Spleen (tissue), 7 donors: Measurements from ENCODE around the gene PDE2A.

Source experiments
- POLR2A ChIP-seq, 3 donors: fragments of 450-650 bp; IDR thresholded peaks; one replicate each; pipeline ENCODE4 v1.5.1; 2017; ENCODE audit warnings: antibody characterized with exemption in 3 of 3, mild to moderate bottlenecking in 1 of 3
- TF ChIP-seq, protein P1 (sequence below), 11 experiments: fragments of 200-600 bp in 7 of 11; fragments of 450-650 bp in 4 of 11; sonication (generic) in 4 of 11; IDR thresholded peaks in 8 of 11; conservative IDR thresholded peaks in 3 of 11; 1 replicate in 7 of 11; 2 replicates in 4 of 11; pipeline versions ENCODE4 v1.4.0 to v1.8.0; 2016 to 2021; ENCODE audit warnings: antibody characterized with exemption in 11 of 11, inconsistent platforms in 4 of 11, mild to moderate bottlenecking in 1 of 11
- donor health status: DM: no; HTN: no; CAD: no; lungs with moderate emphysema.
- donor health status: DM: no; HTN: no; CAD: no.
- donor health status: DM: no; HTN: no; CAD: no.

DNA sequence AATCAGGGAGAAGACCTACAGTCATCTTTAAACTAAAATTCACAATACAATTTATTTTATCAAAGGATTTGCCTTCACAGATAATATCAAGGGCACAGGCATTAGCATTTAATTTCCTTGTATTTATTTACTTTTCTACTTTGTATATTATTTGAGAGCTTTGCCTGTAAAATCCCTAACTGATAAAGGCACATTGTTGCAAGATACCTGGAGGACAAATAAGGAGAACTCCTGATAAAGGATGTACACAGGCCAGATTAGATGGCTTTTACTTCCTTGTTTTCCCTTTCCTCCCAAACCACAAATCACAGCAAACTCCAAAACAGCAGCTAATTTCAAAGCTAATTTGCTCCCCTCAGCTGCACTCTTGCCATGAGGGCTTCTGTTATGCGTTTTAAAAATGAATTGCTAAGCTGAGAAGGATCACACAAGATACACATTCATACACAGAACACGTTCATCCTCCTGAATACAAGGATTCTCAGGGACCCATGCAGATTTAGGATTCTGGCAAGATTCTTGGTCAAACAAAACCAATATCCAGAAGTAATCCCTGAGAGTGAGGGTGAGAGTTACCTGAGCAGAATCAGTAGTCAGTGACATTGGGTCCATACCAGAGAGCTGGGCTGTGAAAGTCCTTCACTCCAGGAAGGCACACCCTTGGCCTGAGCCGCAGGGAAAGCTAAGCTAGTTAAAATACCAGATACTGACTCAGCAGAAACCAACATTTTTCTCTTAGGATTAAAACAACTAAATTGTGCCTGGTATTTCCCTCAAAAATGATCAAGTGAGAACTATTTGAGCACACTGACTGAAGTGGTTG is 139.6 kb downstream of the PDE2A start:
- TF ChIP-seq POLR2A (IDR thresholded peaks at IDR 0.05) = no peak
- TF ChIP-seq, protein P1, sequence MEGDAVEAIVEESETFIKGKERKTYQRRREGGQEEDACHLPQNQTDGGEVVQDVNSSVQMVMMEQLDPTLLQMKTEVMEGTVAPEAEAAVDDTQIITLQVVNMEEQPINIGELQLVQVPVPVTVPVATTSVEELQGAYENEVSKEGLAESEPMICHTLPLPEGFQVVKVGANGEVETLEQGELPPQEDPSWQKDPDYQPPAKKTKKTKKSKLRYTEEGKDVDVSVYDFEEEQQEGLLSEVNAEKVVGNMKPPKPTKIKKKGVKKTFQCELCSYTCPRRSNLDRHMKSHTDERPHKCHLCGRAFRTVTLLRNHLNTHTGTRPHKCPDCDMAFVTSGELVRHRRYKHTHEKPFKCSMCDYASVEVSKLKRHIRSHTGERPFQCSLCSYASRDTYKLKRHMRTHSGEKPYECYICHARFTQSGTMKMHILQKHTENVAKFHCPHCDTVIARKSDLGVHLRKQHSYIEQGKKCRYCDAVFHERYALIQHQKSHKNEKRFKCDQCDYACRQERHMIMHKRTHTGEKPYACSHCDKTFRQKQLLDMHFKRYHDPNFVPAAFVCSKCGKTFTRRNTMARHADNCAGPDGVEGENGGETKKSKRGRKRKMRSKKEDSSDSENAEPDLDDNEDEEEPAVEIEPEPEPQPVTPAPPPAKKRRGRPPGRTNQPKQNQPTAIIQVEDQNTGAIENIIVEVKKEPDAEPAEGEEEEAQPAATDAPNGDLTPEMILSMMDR (IDR thresholded peaks at IDR 0.05 in 8 of 11, conservative IDR thresholded peaks at IDR 0.05 in 3 of 11) = no peak
